SH-SY5Y (cell line): ENCODE data around the gene SGO1.

Experiments used
- GATA2 ChIP-seq: IDR thresholded peaks from 2 replicates; pipeline ENCODE4 v1.6.1; 2011; ENCODE audit warnings: mild to moderate bottlenecking, low read depth, low read length
- GATA3 ChIP-seq: IDR thresholded peaks from 2 replicates; pipeline ENCODE4 v1.6.1; 2011; ENCODE audit warnings: low read depth, mild to moderate bottlenecking, low read length, moderate library complexity

DNA sequence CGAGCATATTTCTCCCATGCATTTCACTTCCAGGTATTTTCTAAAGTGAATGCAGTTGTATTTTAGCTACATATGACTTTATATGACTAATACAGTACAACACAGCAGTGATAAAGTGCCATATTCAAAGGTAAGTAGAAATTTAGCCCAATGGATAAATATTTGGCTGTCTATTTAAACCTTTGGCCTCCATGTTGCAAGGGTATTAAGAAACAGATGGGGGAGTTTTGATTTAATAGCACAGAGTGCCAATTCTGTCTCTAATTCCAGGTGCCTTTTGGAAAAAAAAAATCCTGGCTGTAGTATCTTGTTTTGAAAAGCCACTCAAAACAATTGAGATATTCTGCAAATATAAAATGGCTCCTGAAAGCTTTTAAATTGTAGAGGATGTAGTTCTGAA, 44.9 kb upstream of the SGO1 start:
- TF ChIP-seq GATA3 (no peak), GATA2 (no peak)
